ENCODE data around the gene TET3.

TET3 gene

DNA sequence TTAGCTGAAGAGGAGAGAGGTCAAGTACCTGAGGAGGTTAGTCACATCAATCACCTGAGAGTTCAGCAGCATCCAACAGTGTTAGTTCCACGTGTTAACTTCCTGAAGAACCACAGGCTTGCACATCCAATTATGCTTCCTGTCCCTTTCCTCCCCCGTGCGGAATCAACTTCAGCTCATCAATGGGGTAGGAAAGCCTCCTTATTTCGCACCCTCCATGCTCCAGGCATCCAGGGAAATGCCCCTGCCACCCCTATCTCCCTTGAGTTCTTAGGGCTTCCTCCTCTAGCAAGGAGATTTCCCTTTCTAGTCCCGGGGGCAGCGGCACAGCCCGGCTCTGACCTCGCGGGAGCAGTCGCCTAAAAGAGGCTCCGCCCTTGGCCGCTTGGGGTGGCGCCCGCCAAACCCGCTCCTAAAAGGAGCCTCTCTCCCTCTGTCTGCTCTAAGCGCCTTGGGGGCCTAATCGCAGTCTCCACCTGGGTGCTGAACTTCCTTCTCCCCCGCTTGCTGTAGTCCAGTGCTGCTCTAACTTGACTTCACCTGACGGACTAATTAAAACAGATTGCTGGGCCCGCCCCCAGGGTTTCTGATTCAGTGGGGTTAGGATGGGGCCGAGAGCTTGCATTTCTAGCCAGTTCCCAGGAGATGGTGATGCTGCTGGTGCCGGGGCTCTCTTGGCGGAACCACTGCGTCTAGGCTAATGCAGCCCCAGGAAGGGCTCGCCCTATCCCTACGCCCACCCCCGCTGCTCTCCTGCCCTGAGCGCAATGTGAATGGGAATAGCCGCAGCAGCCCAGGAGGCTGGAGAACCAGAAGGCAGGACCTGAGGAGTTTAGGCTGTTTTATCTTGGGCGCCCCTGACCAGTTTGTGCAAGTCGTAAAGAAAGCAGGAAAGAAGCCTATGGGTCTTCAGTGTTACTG, 3.4 kb upstream of the TET3 start:
- Histone ChIP-seq H3K27me3 (ENCODE audit: control insufficient read depth, insufficient read depth, low read length) (peaks cover 79% of the 10 kb centered on the region), H3K36me3 (ENCODE audit: control insufficient read depth, insufficient read depth, low read length) (no peaks in the 10 kb centered on the region), H3K4me1 (ENCODE audit: control insufficient read depth, insufficient read depth, low read length) (peaks cover 31% of the 10 kb centered on the region), H3K9me3 (ENCODE audit: control insufficient read depth, insufficient read depth, low read length) (no peaks in the 10 kb centered on the region), H3K9ac (ENCODE audit: low read depth, low read length) (no peak overlapping the region), H3K4me3 (ENCODE audit: low read depth, low read length) (peak overlapping the region; percentile 54)

DNA sequence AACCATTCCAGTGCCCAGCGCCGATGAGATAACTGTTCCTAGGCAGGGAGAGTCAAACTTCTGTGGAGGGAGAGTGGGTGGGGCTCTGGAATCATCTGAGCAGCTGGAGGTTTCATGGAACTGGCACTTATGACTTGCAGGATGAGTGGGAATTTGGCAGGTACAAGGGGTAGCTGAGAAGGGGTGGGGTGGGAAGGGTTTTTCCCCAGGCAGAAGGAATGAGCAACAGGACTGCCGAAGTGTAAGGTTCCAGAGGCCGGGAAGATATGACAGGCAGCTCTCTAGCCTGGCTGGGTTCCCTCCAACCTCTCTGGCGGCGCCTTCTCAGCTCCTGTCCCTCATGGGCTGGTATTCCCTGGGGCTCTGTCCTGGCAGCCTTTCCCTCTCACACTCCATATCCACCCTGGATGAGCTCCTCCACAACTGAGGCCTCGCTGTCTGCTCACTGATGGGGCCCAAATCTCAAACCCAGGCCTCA, 2.5 kb upstream of the TET3 start:
- Histone ChIP-seq H3K27me3 (ENCODE audit: control insufficient read depth, insufficient read depth, low read length) (peaks cover 83% of the 10 kb centered on the region), H3K4me1 (ENCODE audit: control insufficient read depth, insufficient read depth, low read length) (peaks cover 31% of the 10 kb centered on the region), H3K4me3 (ENCODE audit: low read depth, low read length) (peak overlapping the region; percentile 54)

DNA sequence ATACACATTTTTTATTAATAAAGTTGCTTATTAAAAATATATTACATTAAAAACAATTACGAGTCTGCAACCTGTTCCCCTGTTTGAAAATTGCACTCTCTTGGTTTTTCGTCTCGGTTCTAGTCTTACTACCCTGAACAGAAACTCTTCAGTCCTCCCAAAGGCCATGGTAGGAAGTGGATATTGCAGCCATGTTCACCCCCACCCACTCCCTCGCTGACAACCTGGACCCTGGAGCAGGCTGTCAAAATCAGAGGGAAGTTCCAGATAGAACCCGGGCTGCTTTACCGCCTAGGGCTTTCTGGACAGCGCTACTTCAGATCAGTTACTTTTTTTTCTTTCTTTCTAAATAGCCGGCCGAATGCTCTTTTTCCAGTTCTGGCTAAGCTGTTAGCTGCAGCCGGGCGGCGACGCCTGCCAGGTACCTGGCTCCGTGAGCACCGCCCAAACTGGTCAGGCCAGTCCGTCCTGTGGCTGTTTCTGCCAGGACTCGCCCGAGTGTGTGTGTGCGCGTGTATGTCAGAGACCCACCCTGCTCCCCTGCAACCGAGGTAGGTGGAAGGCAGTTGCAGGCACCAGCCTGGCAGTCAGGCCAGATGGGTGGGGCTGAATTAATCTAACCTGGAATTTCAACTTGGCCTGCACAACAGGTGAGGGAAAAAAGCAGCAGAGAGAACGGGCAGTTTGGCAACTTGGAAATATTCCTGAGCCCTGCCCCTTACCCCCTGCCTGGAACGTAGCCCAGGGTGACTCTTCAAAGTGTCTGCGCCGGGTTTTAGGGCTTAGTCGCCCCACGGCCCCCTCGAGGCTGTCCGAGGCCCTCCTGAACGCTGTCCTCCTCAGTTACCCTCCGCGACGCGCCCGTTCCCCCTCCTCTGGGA, 1.1 kb upstream of the TET3 start:
- Histone ChIP-seq H3K9me3 (ENCODE audit: control insufficient read depth, insufficient read depth, low read length) (no peaks in the 10 kb centered on the region), H3K4me1 (ENCODE audit: control insufficient read depth, insufficient read depth, low read length) (peaks cover 35% of the 10 kb centered on the region), H3K36me3 (ENCODE audit: control insufficient read depth, insufficient read depth, low read length) (no peaks in the 10 kb centered on the region), H3K27me3 (ENCODE audit: control insufficient read depth, insufficient read depth, low read length) (peaks cover 79% of the 10 kb centered on the region), H3K4me3 (ENCODE audit: low read depth, low read length) (peak overlapping the region; percentile 71), H3K9ac (ENCODE audit: low read depth, low read length) (peak overlapping the region; percentile 65)

More for the DNA sequence above, 2.5 kb upstream of the TET3 start:
- Histone ChIP-seq H3K36me3 (ENCODE audit: control insufficient read depth, insufficient read depth, low read length) (no peaks in the 10 kb centered on the region), H3K9ac (ENCODE audit: low read depth, low read length) (no peak overlapping the region), H3K9me3 (ENCODE audit: control insufficient read depth, insufficient read depth, low read length) (no peaks in the 10 kb centered on the region)

DNA sequence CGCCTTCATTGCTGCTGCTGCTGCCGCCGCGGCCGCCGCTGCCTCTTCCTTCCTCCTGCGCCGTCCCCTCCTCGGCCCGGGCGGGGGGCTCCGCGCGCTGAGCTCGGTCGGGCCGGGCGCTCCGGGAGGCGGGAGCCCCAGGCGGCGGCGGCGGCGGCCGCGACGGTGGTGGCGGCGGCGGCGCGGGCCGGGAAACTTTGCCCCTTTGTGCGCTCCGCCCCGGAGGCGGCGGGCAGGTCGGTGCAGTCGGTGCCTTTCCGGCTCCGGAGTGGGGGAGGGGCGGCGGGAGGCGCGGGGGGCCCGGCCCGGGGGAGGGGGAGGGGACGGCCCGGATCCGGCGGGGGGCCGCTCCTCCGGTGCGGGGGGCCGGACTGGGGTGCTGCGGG, 205 bp downstream of the TET3 start:
- Histone ChIP-seq H3K4me1 (ENCODE audit: control insufficient read depth, insufficient read depth, low read length) (peaks cover 34% of the 10 kb centered on the region), H3K4me3 (ENCODE audit: low read depth, low read length) (no peak overlapping the region), H3K27me3 (ENCODE audit: control insufficient read depth, insufficient read depth, low read length) (peaks cover 71% of the 10 kb centered on the region), H3K36me3 (ENCODE audit: control insufficient read depth, insufficient read depth, low read length) (no peaks in the 10 kb centered on the region), H3K9ac (ENCODE audit: low read depth, low read length) (no peak overlapping the region), H3K9me3 (ENCODE audit: control insufficient read depth, insufficient read depth, low read length) (no peaks in the 10 kb centered on the region)

DNA sequence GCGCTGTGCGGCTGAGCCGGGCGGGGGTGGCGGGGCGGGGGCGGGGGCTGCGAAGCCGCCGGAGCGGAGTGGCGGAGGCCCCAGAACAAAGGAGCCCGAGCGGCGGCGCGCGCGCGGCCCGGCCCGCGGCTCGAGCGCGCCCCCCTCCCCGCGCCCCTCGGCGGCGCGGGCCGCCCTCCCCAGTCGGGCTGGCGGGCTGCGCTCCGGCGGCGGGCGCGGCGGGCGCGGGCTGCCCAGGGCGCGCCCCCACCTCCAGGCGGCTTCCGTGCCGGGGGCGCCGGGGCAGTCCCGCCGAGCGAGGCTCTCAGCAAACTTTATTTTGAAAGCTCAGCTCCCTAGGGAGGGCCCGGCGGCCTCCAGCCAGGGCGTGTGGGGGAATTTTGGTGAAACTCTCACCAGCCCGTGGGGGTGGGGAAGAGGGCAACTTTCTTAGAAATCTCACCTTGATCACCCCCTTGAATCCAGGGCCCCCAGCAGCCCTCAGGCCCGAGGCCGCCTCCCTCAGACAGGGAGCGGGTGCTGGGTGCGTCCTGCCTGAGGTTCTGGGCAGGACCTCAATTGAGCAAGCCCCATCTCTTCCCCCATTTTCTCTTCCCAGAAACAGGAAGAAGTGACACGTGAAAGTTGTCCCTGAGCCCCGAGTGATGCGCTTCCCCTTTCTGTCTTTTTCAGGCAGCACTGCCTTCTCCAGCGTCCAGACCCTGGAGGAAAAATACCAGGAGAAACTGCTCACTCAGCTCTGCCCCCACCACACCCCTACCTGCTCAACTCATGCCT, 786 bp downstream of the TET3 start:
- H3K27me3 ChIP-seq (ENCODE audit: control insufficient read depth, insufficient read depth, low read length), result peaks cover 65% of the 10 kb centered on the region
- peaks cover 33% of the 10 kb centered on the region for H3K4me1 ChIP-seq (ENCODE audit: control insufficient read depth, insufficient read depth, low read length)

DNA sequence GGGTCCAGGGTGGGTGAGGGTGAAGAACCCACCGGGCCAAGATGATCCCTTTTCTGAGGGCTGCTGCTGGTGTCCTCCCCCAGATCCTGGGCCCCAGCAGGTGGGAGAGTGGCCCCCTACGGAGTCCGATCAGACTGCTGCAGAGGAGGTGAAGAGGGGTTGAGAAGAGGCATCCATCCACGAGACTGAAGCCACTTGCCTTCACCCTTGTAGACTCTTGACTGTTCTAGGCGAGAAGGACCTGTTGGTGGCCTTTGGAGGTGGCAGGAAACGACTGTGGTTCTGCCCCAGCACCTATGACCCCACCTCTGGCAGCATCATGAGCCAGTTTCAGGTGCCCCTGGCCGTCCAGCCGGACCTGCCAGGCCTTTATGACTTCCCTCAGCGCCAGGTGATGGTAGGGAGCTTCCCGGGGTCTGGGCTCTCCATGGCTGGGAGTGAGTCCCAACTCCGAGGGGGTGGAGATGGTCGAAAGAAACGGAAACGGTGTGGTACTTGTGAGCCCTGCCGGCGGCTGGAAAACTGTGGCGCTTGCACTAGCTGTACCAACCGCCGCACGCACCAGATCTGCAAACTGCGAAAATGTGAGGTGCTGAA, 1.5 kb downstream of the TET3 start:
- Histone ChIP-seq H3K4me1 (ENCODE audit: control insufficient read depth, insufficient read depth, low read length) (peaks cover 27% of the 10 kb centered on the region), H3K4me3 (ENCODE audit: low read depth, low read length) (peak overlapping the region; percentile 50), H3K27me3 (ENCODE audit: control insufficient read depth, insufficient read depth, low read length) (peaks cover 58% of the 10 kb centered on the region), H3K36me3 (ENCODE audit: control insufficient read depth, insufficient read depth, low read length) (no peaks in the 10 kb centered on the region), H3K9me3 (ENCODE audit: control insufficient read depth, insufficient read depth, low read length) (no peaks in the 10 kb centered on the region), H3K9ac (ENCODE audit: low read depth, low read length) (no peak overlapping the region)

More for the DNA sequence above, 786 bp downstream of the TET3 start:
- Histone ChIP-seq H3K4me3 (ENCODE audit: low read depth, low read length) (peak overlapping the region; percentile 50), H3K9ac (ENCODE audit: low read depth, low read length) (peak overlapping the region; percentile 61), H3K9me3 (ENCODE audit: control insufficient read depth, insufficient read depth, low read length) (no peaks in the 10 kb centered on the region), H3K36me3 (ENCODE audit: control insufficient read depth, insufficient read depth, low read length) (no peaks in the 10 kb centered on the region)

- H3K27me3 ChIP-seq (ENCODE audit: control insufficient read depth, insufficient read depth, low read length), result peaks cover 49% of the 10 kb centered on the region
Measured at GRCh38 chr2:73987109-73987947, 2.6 kb downstream of the TET3 start.

DNA sequence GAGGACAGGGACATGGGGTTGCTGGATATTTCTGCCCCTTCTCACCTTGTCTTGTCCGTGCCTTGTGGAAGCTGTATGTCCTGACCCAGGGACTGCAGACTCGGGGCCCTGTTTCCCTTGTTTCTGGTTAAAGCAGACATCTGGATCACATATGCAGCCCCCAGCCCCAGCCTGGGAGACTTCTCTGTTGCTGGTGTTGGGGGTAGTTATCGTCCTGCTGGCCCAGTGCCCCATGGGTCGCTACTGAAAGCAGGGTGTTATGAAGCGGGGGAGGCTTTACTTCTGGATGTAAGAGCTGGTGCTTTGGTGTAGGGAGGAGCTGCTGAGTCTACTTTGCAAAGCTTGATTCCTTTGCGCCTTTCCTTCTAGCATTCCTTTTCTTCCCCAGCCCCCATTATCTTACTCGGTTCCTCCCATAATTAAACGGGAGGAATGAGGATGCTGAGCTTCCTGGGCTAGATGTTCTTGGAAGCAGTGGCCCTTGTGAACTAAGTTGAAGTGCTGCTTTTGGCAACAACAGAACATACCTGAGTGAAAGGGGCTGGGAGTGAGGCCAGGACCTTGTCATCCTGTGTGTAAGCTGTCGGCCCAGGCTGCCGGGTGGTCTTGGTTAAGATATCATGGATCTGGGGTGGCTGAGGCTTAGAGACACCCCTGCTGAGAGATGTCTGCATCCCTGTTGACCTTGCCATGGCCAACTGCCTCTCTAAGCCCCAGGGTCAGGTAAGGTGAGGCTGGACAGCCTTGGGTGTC, 3.4 kb downstream of the TET3 start:
- Histone ChIP-seq H3K27me3 (ENCODE audit: control insufficient read depth, insufficient read depth, low read length) (peaks cover 41% of the 10 kb centered on the region), H3K9me3 (ENCODE audit: control insufficient read depth, insufficient read depth, low read length) (no peaks in the 10 kb centered on the region), H3K36me3 (ENCODE audit: control insufficient read depth, insufficient read depth, low read length) (no peaks in the 10 kb centered on the region), H3K4me1 (ENCODE audit: control insufficient read depth, insufficient read depth, low read length) (peaks cover 22% of the 10 kb centered on the region), H3K9ac (ENCODE audit: low read depth, low read length) (no peak overlapping the region), H3K4me3 (ENCODE audit: low read depth, low read length) (no peak overlapping the region)

More at GRCh38 chr2:73987109-73987947, 2.6 kb downstream of the TET3 start:
- no peaks in the 10 kb centered on the region for H3K9me3 ChIP-seq (ENCODE audit: control insufficient read depth, insufficient read depth, low read length)
- H3K36me3 ChIP-seq (ENCODE audit: control insufficient read depth, insufficient read depth, low read length), result no peaks in the 10 kb centered on the region
- no peak overlapping the region for H3K9ac ChIP-seq (ENCODE audit: low read depth, low read length)
- no peak overlapping the region for H3K4me3 ChIP-seq (ENCODE audit: low read depth, low read length)
- peaks cover 22% of the 10 kb centered on the region for H3K4me1 ChIP-seq (ENCODE audit: control insufficient read depth, insufficient read depth, low read length)

DNA sequence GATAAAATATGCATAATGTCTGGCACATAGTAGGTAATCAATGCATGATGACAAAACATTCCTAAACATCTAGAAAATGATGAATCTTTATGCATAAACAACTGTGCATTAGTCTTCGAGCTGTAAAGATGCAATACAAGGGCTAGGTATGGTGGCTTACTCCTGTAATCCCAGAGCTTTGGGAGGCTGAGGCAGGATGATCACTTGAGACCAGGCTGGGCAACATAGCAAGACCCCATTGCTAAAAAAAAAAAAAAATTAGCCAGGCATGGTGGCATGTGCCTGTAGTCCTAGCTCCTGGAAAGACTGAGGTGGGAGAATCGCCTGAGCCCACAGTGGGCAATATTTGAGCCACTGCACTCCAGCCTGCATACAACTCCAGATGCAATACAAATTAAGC, 5.3 kb downstream of the TET3 start:
- peaks cover 16% of the 10 kb centered on the region for H3K4me1 ChIP-seq (ENCODE audit: control insufficient read depth, insufficient read depth, low read length)

DNA sequence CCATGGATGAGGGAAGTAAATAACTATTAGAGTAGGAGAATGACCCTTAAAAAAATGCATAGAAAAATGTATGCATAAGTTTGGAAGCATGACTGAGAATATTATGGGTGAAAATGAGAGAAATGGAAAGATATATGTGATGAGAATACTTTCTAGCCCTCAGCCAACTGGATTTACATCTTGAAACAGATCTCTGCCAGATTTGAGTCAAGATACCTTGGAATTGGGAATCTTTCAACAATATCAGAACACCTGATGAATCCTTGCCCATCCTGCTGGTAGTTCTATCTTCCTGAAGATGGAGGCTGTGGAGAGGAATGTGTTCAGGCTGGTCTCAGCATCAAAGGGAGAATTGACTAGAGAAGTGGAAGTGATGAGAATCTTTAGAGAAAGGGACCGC, 5.8 kb downstream of the TET3 start:
- Histone ChIP-seq H3K27me3 (ENCODE audit: control insufficient read depth, insufficient read depth, low read length) (peaks cover 29% of the 10 kb centered on the region), H3K9ac (ENCODE audit: low read depth, low read length) (no peak overlapping the region), H3K9me3 (ENCODE audit: control insufficient read depth, insufficient read depth, low read length) (no peaks in the 10 kb centered on the region), H3K4me3 (ENCODE audit: low read depth, low read length) (no peak overlapping the region), H3K36me3 (ENCODE audit: control insufficient read depth, insufficient read depth, low read length) (no peaks in the 10 kb centered on the region), H3K4me1 (ENCODE audit: control insufficient read depth, insufficient read depth, low read length) (peaks cover 16% of the 10 kb centered on the region)

More for the DNA sequence above, 5.3 kb downstream of the TET3 start:
- Histone ChIP-seq H3K9ac (ENCODE audit: low read depth, low read length) (no peak overlapping the region), H3K9me3 (ENCODE audit: control insufficient read depth, insufficient read depth, low read length) (no peaks in the 10 kb centered on the region), H3K4me3 (ENCODE audit: low read depth, low read length) (no peak overlapping the region), H3K36me3 (ENCODE audit: control insufficient read depth, insufficient read depth, low read length) (no peaks in the 10 kb centered on the region), H3K27me3 (ENCODE audit: control insufficient read depth, insufficient read depth, low read length) (peaks cover 29% of the 10 kb centered on the region)

All from iPS-15b (cell line).